HG02943 (cell line): ENCODE measurements around the gene SEMA5B.

Experiments used
- ATAC-seq: cut with Tn5 transposase; IDR thresholded peaks from one replicate; pipeline ENCODE4 v1.9.1; 2021; ENCODE audit warnings: mild to moderate bottlenecking, low read depth, moderate library complexity; ENCODE audit not compliant: unreplicated experiment

The SEMA5B gene

GRCh38 chr3:122955916-122956692 is 71.5 kb downstream of the SEMA5B start:
- ATAC-seq = no peak

- ATAC-seq = no peak
Observed at GRCh38 chr3:122952520-122952919, 75.0 kb downstream of the SEMA5B start.

GRCh38 chr3:122948408-122948807 is 79.2 kb downstream of the SEMA5B start:
- ATAC-seq = no peak

- no peak for ATAC-seq
Observed at GRCh38 chr3:122947738-122948137, 79.8 kb downstream of the SEMA5B start.

- ATAC-seq = no peak
Observed at GRCh38 chr3:122947196-122947595, 80.4 kb downstream of the SEMA5B start.

- no peak for ATAC-seq
Observed at GRCh38 chr3:122946185-122946584, 81.4 kb downstream of the SEMA5B start.

GRCh38 chr3:122945230-122945629 is 82.3 kb downstream of the SEMA5B start:
- no peak for ATAC-seq

GRCh38 chr3:122944671-122945161 is 82.8 kb downstream of the SEMA5B start:
- ATAC-seq = no peak

GRCh38 chr3:122943828-122944190 is 83.8 kb downstream of the SEMA5B start:
- ATAC-seq = no peak

- ATAC-seq = no peak
Observed at GRCh38 chr3:122942937-122943827, 84.4 kb downstream of the SEMA5B start.

- ATAC-seq = no peak
Observed at GRCh38 chr3:122942239-122942638, 85.3 kb downstream of the SEMA5B start.

- no peak for ATAC-seq
Observed at GRCh38 chr3:122941228-122942206, 86.0 kb downstream of the SEMA5B start.

- no peak for ATAC-seq
Observed at GRCh38 chr3:122940628-122941086, 86.9 kb downstream of the SEMA5B start.

GRCh38 chr3:122938783-122939425 is 88.7 kb downstream of the SEMA5B start:
- ATAC-seq = no peak

- ATAC-seq = no peak
Observed at GRCh38 chr3:122937745-122938144, 89.8 kb downstream of the SEMA5B start.

- ATAC-seq = no peak
Observed at GRCh38 chr3:122936986-122937385, 90.6 kb downstream of the SEMA5B start.

GRCh38 chr3:122936335-122936734 is 91.2 kb downstream of the SEMA5B start:
- ATAC-seq = no peak

- ATAC-seq = no peak
Observed at GRCh38 chr3:122934251-122934650, 93.3 kb downstream of the SEMA5B start.

- no peak for ATAC-seq
Observed at GRCh38 chr3:122932251-122932967, 95.2 kb downstream of the SEMA5B start.
